Skeletal muscle satellite cell (primary cell): Measurements from ENCODE around the gene C12orf76.
A peak's percentile ranks its signal among the peaks of the same experiment; 100 is the strongest.
"Not testable (repeated sequence)": the region's sequence is repeated elsewhere in the genome, so short reads cannot be mapped to it uniquely, and the experiment has no call there.

ENCODE experiments used
- H3K27me3 ChIP-seq: 2 replicates; pipeline ENCODE4 v1.7.0; 2013; ENCODE audit warnings: low read length; ENCODE audit not compliant: control insufficient read depth, insufficient read depth
- H3K36me3 ChIP-seq: 2 replicates; pipeline ENCODE4 v1.7.0; 2013; ENCODE audit warnings: mild to moderate bottlenecking, control low read depth, low read length; ENCODE audit not compliant: insufficient read depth
- H3K4me1 ChIP-seq: 2 replicates; pipeline ENCODE4 v1.7.0; 2013; ENCODE audit warnings: low read length; ENCODE audit not compliant: control insufficient read depth, insufficient read depth
- H3K4me2 ChIP-seq: 2 replicates; pipeline ENCODE4 v1.7.0; 2013; ENCODE audit warnings: mild to moderate bottlenecking, low read length
- H3K4me3 ChIP-seq: 2 replicates; pipeline ENCODE4 v1.7.0; 2013; ENCODE audit warnings: low read length
- H3K9ac ChIP-seq: 2 replicates; pipeline ENCODE4 v1.7.0; 2013; ENCODE audit warnings: mild to moderate bottlenecking, low read depth, low read length, moderate library complexity
- H3K9me3 ChIP-seq: replicated peaks from 2 replicates; pipeline ENCODE4 v1.7.0; 2013; ENCODE audit warnings: mild to moderate bottlenecking, control low read depth, low read length

C12orf76 gene

DNA sequence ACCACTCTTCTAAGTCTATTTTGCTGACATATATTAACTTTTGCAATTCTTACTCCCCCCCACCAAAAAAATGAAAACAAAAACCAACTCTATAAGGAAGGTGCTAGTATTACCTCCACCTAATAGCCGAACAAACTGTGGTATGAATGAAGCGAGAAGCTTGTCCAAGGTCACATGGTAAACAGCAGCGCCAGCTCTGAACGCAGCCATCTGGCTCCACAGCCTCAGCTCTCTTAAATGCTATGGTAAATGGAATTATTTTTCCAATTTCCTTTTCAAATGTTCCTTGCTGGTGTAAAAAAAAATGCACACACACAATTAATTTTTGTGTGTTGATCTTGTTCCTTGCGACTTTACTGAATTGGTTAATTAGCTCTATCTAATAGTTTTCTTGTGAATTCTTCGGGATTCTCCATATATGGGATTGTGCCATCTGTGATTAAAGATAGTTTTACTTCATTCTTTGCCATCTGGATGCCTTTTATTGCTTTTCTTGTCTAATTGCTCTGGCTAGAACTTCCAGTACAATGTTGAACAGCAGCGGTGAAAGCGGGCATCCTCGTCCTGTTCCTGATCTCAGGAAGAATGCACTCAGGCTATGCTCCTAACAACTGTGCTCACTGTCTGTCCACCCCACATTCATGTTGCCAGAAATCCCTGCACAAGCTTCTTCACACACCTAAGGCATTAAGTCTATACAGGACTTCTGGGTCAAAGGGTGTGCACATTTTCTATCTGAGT lies 10.7 kb upstream of the C12orf76 start:
- H3K9me3 ChIP-seq = no peaks in the 10 kb centered on the region
- H3K4me2 ChIP-seq = no peak overlapping the region
- peaks cover 26% of the 10 kb centered on the region for H3K4me1 ChIP-seq
- no peaks in the 10 kb centered on the region for H3K36me3 ChIP-seq
- no peaks in the 10 kb centered on the region for H3K27me3 ChIP-seq
- H3K9ac ChIP-seq = no peak overlapping the region
- H3K4me3 ChIP-seq = no peak overlapping the region

DNA sequence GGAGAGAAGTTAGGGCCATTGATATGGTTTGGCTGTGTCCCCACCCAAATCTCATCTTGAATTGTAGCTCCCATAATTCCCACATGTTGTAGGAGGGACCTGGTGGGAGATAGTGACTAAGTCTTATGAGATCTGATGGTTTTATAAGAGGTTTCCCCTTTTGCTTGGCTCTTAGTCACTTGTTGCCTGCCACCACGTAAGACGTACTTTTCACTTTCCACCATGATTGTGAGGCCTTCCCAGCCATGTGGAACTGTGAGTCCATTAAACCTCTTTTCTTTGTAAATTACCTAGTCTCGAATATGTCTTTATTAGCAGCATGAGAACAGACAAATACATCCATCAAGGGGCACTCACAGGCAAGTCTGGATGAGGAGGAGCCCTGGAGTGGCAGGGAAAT lies 8.3 kb upstream of the C12orf76 start:
- H3K9ac ChIP-seq, H3K36me3 ChIP-seq, H3K27me3 ChIP-seq, H3K9me3 ChIP-seq, H3K4me3 ChIP-seq, H3K4me2 ChIP-seq: not testable (repeated sequence)
- H3K4me1 ChIP-seq = peaks cover 26% of the 10 kb centered on the region

DNA sequence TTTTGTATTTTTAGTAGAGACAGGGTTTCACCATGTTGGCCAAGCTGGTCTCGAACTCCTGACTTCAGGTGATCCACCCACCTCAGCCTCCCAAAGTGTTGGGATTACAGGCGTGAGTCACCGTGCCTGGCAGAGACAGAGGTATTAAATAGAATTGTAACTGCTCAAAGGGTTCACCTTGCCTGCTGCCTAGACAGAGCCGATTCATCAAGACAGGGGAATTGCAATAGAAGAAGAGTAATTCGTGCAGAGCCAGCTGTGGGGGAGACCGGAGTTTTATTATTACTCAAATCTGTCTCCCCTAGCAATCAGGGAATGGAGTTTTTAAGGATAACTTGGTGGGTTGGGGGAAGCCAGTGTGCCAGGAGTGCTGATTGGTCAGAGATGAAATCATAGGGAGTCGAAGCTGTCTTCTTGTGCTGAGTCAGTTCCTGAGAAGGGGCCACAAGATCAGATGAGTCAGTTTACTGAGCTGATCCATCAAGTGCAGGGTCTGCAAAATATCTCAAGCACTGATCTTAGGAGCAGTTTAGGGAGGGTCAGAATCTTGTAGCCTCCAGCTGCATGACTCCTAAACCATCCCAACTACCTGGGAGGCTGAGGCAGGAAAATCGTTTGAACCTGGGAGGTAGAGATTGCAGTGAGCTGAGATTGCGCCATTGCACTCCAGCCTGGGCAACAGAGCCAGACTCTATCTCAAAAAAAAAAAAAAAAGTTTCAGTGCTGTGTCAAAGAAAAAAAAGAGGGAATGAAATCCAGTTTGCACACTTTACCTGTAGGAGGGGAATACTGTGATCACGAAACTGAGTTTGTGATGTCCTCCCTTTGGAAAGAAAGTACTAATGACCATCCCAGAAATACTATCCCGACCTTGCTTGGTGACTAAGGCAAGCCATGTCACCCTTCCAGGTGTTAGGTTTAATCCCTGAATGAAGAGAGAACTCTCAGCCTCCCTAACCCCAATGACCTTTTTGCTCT lies 7.3 kb upstream of the C12orf76 start:
- H3K4me2 ChIP-seq = peak overlapping the region; percentile 55
- H3K4me1 ChIP-seq = peaks cover 26% of the 10 kb centered on the region
- not testable (repeated sequence) for H3K4me3 ChIP-seq, H3K36me3 ChIP-seq, H3K27me3 ChIP-seq, H3K9me3 ChIP-seq, H3K9ac ChIP-seq

DNA sequence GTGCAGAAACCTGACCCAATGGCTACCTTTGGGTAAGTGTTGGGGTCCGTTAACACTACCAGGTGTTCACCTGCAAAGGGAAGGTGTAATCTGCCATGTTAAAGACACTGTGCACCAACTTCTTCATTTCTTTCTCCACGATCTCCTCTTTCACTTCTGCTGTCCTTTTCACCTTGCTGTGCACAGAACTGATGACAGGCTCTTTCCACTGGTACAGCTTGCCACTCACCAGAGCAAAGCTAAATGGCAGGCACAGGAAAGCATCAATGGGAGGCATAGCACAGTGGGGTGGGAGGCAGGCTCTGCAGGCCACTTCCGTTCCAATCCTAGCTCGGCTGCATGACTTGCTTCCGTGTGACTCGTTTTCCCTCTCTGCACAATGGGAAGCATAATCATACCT lies 2.6 kb upstream of the C12orf76 start:
- Histone ChIP-seq H3K36me3 (no peaks in the 10 kb centered on the region), H3K4me3 (no peak overlapping the region), H3K27me3 (no peaks in the 10 kb centered on the region), H3K9ac (no peak overlapping the region), H3K9me3 (no peaks in the 10 kb centered on the region), H3K4me2 (no peak overlapping the region), H3K4me1 (peaks cover 26% of the 10 kb centered on the region)

DNA sequence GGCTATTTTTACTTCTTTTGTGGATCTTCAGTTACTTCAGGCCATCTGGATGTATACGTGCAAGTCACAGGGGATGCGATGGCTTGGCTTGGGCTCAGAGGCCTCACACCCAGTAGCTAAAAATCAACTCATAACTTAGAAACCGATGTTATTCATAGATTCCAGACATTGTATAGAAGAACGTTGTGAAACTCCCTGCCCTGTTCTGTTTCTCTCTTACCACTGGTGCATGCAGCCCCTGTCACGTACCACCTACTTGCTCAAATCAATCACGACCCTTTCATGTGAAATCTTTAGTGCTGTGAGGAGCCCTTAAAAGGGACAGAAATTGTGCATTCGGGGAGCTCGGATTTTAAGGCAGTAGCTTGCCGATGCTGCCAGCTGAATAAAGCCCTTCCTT lies 1.3 kb upstream of the C12orf76 start:
- peaks cover 14% of the 10 kb centered on the region for H3K4me1 ChIP-seq
- H3K9ac ChIP-seq, H3K4me3 ChIP-seq, H3K9me3 ChIP-seq, H3K4me2 ChIP-seq, H3K36me3 ChIP-seq, H3K27me3 ChIP-seq: not testable (repeated sequence)

DNA sequence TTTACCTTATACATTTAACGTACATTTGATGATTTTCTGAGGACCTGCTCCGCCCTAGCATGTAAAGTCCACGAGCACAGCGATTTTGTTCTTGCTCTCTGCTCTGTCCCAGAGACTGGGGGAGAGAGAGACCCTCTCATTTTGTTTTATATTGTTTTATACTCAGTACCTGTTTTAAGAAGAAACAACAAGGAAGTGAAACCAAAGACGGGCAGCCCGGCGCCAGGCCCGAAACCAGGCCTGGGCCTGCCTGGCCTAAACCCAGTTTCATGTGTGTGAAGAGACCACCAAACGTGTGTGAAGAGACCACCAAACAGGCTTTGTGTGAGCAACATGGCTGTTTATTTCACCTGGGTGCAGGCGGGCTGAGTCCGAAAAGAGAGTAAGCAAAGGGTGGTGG lies 712 bp upstream of the C12orf76 start:
- not testable (repeated sequence) for H3K36me3 ChIP-seq, H3K27me3 ChIP-seq, H3K9me3 ChIP-seq
- peaks cover 14% of the 10 kb centered on the region for H3K4me1 ChIP-seq
- peak overlapping the region; percentile 84 for H3K4me2 ChIP-seq
- peak overlapping the region; percentile 92 for H3K4me3 ChIP-seq
- H3K9ac ChIP-seq = peak overlapping the region; percentile 85

DNA sequence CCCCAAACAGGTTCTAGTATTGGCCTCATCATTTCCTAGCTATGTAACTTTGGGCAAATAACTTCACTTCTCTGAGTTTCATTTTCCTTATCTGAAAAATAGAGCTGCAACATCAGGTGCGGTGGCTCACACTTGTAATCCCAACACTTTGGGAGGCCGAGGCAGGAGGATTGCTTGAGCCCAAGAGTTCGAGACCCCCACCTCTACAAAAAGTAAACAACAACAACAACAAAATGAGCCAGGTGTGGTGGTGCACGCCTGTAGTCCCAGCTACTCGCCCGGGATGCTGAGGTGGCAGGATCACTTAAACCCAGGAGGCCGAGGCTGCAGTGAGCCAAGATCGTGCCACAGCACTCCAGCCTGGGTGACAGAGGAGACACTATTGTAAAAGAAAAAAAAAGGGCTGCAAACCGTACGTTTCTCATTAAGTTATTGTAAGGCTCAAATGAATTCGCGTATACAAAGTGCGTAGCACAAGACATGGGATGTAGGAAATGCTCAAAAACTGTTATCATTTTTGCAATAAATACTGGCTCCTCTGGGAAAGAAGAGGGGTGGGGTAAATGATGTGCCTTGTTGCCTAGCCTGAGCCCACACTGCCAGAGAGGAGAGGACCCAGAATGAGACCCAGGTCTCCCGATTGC lies 903 bp downstream of the C12orf76 start:
- Histone ChIP-seq H3K9ac (peak overlapping the region; percentile 85), H3K4me1 (peaks cover 17% of the 10 kb centered on the region), H3K27me3 (no peaks in the 10 kb centered on the region), H3K36me3 (peaks cover 2% of the 10 kb centered on the region), H3K4me3 (peak overlapping the region; percentile 92), H3K9me3 (no peaks in the 10 kb centered on the region), H3K4me2 (peak overlapping the region; percentile 84)

DNA sequence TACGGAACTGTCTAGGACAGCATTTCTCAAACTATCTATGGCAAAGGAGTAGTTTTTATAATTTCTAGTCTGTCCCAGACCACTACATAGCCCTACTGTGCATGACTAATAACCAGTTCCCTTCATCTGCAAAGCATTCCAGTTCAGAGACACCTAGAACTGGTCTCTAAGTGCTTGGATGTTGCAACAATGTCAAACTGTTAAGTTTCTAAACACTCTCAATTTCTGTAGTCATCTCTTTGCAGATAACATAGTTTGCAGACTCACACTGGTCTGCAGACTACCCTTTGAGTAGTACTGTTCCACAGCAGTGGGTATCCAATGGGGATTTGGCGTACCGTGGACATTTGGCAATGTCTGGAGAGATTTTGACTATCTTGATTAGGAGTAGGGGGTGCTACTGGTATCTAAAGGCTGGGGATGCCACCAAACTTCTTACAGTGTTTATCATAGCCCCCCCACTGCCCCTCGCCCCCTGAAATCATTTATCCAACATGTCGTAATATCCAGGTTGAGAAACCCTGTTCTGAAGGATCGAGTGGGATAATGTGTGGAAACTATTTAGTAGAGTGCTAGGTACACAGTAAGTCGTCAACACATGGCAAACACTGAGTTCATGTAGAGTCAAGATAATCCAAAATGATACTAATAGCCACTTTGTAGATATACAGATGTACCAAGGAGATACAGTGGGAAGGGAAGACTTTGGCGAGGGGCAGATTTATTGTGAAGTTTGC lies 1.7 kb downstream of the C12orf76 start:
- no peak overlapping the region for H3K9ac ChIP-seq
- H3K9me3 ChIP-seq = no peaks in the 10 kb centered on the region
- no peak overlapping the region for H3K4me3 ChIP-seq
- no peaks in the 10 kb centered on the region for H3K27me3 ChIP-seq
- peak overlapping the region; percentile 84 for H3K4me2 ChIP-seq
- H3K4me1 ChIP-seq = peaks cover 17% of the 10 kb centered on the region
- peaks cover 10% of the 10 kb centered on the region for H3K36me3 ChIP-seq

DNA sequence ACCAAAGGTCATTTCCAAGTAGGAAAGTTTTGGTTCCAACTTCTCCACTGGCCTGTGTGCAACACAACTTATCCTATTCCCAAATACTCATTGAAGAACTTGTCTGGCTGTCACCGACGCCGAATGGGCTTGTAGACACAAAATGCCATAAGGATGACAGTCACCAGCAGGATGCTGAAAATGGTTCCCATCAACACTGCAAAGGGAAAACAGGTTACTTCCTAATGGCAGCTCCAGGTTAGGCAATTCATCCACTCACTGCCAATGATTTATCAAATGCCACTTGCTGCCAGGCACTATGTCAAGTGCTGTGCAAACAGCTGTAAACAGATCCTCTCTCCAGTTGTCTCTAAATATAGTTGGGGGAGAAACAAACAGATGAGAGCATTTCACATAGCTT lies 6.1 kb downstream of the C12orf76 start:
- Histone ChIP-seq H3K36me3 (peaks cover 31% of the 10 kb centered on the region), H3K9ac (no peak overlapping the region), H3K4me2 (no peak overlapping the region), H3K27me3 (no peaks in the 10 kb centered on the region), H3K4me1 (peaks cover 27% of the 10 kb centered on the region), H3K4me3 (no peak overlapping the region), H3K9me3 (no peaks in the 10 kb centered on the region)

DNA sequence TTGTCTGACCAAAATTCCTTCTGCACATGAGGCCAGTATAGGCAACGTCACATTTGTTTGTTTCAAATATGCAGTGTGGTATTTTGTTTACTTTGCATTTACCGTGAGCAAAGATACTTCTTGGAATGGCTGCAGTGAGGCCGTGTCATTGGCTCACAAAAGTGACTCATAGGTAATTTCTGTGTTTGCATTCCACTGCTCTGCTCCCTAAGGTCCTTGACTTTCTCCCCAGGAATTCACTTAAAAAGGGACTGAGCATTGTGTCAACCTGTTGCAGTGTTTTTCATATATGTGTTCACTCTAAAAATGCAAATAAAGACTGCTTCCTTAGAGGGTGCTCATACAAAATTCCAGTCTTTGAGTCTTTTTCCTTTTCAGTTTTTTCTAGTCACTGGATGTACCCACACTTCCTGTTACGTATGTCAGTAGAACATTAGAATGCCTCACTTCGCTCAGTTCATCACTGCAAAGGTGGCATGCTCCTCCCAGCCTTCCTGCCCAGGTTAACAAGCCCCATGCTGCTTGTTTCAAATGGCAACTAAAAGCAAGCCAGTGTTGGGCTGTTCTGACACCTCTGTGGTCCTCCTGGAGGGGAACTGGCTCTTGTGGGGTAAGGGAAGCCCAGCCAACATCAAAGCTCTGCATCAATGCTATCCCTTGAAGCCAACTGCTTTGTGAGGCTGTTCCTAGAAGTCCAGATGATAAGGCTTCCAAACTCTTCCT lies 9.1 kb downstream of the C12orf76 start:
- Histone ChIP-seq H3K4me3 (no peak overlapping the region), H3K4me1 (peaks cover 23% of the 10 kb centered on the region), H3K9me3 (no peaks in the 10 kb centered on the region), H3K36me3 (peaks cover 54% of the 10 kb centered on the region), H3K9ac (peak overlapping the region; percentile 65), H3K4me2 (peak overlapping the region; percentile 67), H3K27me3 (no peaks in the 10 kb centered on the region)
